Esophagus squamous epithelium (tissue), 4 donors: ENCODE data around the gene JRKL.

Source experiments
- POLR2A ChIP-seq, 4 donors: fragments of 450-650 bp; IDR thresholded peaks; one replicate each; pipeline ENCODE4 v1.6.1; 2017; ENCODE audit warnings: antibody characterized with exemption in 4 of 4, mild to moderate bottlenecking in 4 of 4, moderate library complexity in 3 of 4
- TF ChIP-seq, protein P1 (sequence below), 6 experiments: fragments of 450-650 bp in 4 of 6; fragments of 200-600 bp in 2 of 6; sonication (generic) in 2 of 6; IDR thresholded peaks; one replicate each; pipeline ENCODE4 v1.5.1; 2016 to 2019; ENCODE audit warnings: antibody characterized with exemption in 6 of 6, mild to moderate bottlenecking in 4 of 6, moderate library complexity in 4 of 6

GRCh38 chr11:96373826-96374225 is 16.0 kb upstream of the JRKL start:
- TF ChIP-seq, protein P1, sequence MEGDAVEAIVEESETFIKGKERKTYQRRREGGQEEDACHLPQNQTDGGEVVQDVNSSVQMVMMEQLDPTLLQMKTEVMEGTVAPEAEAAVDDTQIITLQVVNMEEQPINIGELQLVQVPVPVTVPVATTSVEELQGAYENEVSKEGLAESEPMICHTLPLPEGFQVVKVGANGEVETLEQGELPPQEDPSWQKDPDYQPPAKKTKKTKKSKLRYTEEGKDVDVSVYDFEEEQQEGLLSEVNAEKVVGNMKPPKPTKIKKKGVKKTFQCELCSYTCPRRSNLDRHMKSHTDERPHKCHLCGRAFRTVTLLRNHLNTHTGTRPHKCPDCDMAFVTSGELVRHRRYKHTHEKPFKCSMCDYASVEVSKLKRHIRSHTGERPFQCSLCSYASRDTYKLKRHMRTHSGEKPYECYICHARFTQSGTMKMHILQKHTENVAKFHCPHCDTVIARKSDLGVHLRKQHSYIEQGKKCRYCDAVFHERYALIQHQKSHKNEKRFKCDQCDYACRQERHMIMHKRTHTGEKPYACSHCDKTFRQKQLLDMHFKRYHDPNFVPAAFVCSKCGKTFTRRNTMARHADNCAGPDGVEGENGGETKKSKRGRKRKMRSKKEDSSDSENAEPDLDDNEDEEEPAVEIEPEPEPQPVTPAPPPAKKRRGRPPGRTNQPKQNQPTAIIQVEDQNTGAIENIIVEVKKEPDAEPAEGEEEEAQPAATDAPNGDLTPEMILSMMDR (IDR thresholded peaks at IDR 0.05), result no peak
- TF ChIP-seq POLR2A (IDR thresholded peaks at IDR 0.05), result no peak
